Posterior vena cava (tissue), 2 donors: ENCODE results near the gene FGA. TPM values are rescaled to one million over a fixed set of nuclear protein-coding genes. Genes with fewer than 3 reads are reported as not detected.
"Not testable (repeated sequence)": the region's sequence is repeated elsewhere in the genome, so short reads cannot be mapped to it uniquely, and the experiment has no call there.

Source experiments
- DNase-seq: peaks from one replicate; pipeline ENCODE4 v3.0.0-alpha.2; 2020; ENCODE audit warnings: low spot score
- intact Hi-C, 2 donors: fragments of 100-400 bp; cut with DNase I; formaldehyde crosslinking; loops; one replicate each; pipeline versions ENCODE4 v1.14.1 to v1.14.2; 2022 to 2023
- total RNA-seq, 2 donors: library from RNA; stranded (reverse); fragmentation: NEBNext Ultra II Directional; extraction: Animal tissue kit (Norgen Biotek cat#: 25700); gene quantifications; one replicate each; pipeline ENCODE4 v1.2.1, GENCODE V29; 2021
- donor health status: DM: yes; HTN: yes; CAD: no.
- donor health status: DM: yes; HTN: yes; CAD: no.

Gene FGA
- total RNA-seq, 2 donors from 2014 or later, result 1.6 TPM; not detected in 1

GRCh38 chr4:154610582-154610981 is 20.0 kb upstream of the FGA start:
- intact Hi-C loops, result no loop called here
- no peak for DNase-seq

DNA sequence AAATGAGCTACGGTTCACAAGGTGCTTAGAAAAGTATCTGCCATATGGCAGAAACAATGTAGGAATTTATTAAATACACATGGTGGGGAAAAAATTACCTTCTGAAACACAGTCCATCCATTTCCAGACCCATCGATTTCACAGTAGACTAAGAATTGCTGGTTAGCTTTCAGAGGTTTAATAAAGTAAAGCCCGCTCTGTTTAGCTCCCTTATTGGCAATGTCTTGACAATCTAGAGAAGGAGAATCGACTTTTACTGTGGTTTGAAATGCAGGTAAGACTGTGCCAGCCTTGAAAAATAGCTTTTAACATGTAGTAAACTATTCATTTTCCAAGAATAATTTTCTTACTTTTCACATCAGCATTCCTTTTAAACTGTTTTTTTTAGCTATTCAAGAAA is 19.0 kb upstream of the FGA start:
- no peak for DNase-seq
- intact Hi-C loops, result no loop called here

GRCh38 chr4:154608361-154609252 is 18.1 kb upstream of the FGA start:
- DNase-seq, result no peak
- intact Hi-C loops, result no loop called here

- intact Hi-C loops, result no loop called here
- no peak for DNase-seq
Observed at GRCh38 chr4:154606728-154607723, 16.5 kb upstream of the FGA start.

DNA sequence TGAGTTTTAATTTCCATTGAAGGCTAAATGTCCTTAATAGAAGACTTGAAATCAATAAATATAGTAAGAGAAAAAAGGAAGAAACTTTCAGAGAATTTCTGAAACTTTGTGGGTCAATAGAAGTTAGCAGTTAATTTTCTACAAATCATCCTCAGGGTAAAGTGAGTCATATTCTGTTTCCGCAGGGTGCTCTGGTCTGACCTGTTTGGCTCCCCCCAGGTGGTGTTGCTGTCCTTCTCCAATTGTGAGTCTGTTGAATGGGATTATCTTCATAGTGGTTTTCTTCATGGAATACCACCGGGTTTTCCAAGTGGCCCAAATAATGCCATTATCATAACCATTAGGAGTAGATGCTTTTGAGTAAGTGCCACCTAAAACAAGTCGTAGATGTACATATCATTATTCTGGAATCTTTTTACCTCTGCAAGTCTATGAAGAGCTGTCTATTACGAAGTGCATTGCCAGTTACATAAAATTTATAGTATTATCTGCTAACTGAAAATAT is 14.2 kb upstream of the FGA start:
- DNase-seq, result no peak
- intact Hi-C loops, result no loop called here

DNA sequence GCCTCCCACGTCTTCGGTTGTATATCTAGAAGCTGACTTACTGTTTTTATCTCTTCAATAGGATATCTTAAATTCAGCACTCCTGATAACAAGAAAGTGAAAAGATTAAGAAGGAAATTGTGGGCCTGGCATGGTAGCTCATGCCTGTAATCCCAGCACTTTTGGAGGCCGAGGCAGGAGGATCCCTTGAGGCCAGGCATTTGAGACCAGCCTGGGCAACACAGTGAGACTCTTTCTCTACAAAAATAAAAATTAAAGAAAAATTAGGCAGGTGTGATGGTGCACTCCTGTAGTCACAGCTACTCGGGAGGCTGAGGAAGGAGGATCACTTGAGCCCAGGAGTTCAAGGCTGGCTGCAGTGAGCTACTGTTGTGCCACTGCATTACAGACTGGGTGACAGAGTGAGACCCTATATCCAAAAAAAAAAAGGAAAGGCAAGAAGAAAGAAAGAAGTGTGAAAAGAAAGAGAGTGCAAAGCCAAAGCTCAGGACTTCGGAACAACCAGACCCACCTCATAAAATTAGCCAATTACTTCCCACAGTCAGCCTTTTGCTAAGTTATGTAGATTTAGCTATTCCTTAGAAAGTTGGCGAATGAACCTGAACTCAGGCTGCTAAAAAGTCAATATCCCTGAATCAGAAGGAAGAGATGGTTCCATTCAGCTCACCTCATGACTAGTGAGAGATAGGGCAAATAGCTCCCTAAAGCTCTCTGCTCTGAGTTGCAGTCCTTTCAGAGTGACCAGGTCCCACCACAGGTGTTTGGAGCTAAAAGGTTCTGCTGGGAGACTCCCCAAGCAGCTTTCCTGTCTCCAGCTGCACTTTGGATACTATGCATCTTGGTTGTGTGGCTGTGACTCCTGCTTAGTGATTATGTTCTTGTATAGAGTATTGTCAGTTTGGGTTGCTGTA is 12.7 kb upstream of the FGA start:
- DNase-seq, result no peak
- intact Hi-C loops, result no loop called here

GRCh38 chr4:154602404-154603020 is 12.0 kb upstream of the FGA start:
- intact Hi-C loops, result no loop called here
- DNase-seq, result no peak

DNA sequence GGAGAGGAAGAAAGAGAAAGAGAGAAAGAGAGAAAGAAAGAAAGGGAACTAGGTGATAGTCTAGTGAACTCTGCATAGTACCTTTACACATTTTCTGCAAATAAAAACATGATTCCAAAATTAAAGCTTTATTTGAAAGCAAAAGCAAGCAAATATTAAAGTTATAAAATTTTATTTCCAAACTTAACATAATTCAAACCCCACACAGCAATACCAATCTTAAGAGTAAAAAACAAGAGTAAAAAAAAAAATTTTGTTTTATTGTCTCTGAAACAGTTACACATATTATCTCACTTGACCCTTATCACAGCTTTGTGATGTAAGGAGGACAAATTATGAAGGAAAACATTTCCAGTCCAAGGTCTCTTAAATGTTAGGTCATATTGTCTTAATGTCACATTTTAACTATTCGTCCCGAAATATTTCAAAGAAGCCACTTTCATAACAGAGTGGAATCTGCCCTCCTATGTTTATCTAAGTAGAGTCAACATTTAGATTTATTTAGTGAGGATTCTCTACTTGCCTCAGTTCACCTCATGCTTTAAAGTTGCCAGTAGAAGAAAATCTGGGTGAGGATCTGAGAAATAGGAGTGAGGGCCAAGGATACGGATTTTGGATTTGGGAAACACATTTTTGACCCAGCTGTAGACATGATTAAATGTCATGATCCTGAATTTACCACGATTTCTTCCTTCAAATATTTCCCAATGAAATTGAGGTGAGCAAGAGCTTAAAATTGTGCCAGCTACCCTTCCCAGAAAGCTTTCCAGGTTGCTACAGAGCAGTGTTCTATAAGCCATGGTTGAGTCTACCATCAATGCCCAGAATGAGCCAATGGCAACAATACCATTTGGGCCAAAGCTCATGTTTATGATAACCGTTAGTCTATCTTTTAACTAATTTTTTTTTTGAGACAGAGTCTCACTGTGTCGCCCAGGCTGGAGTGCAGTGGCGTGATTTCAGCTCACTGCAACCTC is 7.5 kb upstream of the FGA start:
- DNase-seq, result no peak
- intact Hi-C loops, result no loop called here

DNA sequence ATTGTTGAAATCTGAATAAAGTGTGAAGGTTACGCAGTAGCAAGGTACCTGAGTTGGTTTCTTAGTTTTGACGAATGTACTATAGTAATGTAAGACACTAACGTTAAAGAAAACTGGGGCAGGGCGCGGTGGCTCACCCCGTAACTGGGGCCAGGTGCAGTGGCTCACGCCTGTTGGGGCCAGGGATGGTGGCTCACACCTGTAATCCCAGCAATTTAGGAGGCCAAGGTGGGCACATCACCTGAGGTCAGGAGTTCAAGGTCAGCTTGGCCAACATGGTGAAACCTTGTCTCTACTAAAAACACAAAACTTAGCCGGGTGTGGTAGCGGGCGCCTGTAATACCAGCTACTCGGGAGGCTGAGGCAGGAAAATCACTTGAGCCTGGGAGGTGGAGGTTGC is 6.7 kb upstream of the FGA start:
- DNase-seq, intact Hi-C loops: not testable (repeated sequence)

DNA sequence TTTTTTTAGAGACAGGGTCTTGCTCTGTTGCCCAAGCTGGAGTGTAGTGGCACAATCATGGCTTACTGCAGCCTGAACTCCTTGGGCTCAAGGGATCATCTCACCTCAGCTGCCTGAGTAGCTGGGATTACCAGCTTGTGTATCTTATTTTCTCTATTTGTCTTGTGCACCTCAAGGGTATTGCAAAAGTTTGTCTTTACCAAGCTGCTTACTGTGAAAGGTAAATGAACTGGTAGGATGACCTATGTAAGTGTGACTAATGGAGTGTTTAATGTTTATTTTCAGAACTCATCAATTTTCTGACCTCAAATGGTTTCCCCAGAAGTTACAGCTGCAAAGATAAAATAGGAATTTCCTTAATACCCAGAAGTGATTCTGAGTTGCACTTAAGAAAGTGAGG is 5.3 kb upstream of the FGA start:
- DNase-seq, result no peak
- intact Hi-C loops, result no loop called here

DNA sequence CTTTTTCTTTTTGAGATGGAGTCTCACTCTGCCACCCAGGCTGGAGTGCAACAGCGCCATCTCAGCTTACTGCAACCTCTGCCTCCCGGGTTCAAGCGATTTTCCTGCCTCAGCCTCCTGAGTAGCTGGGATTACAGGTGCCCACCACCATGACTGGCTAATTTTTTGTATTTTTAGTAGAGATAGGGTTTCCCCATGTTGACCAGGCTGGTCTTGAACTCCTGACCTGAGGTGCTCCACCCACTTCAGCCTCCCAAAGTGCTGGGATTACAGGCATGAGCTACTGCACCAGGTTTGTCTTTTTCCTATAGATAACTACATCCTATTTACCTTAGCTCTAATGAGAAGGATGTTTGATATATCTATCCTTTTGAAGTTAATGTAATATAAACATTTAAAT is 3.8 kb upstream of the FGA start:
- DNase-seq, intact Hi-C loops: not testable (repeated sequence)

GRCh38 chr4:154593868-154594267 is 3.3 kb upstream of the FGA start:
- no peak for DNase-seq
- intact Hi-C loops, result no loop called here

DNA sequence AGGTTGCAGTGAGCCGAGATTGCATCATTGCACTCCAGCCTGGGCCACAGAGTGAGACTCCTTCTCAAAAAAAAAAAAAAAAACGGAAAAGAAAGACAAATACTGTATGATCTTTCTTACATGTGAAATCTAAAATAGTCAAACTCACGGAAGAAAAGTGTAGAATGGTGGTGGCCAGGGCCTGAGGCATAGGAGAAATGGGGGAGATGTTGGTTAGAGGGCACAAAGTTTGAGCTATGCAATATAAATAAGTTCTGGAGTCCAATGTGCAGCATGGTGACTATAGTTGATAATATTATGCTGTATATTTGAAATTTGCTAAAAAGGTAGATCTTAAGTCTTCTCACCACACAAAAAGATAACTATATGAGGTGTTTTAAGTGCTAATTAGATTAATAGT is 1.3 kb upstream of the FGA start:
- DNase-seq, result no peak
- intact Hi-C loops, result no loop called here

- intact Hi-C loops, result no loop called here
- DNase-seq, result no peak
Observed at GRCh38 chr4:154589296-154590197, 995 bp downstream of the FGA start.

- no peak for DNase-seq
- intact Hi-C loops, result no loop called here
Observed at GRCh38 chr4:154588198-154588597, 2.3 kb downstream of the FGA start.

GRCh38 chr4:154586296-154587033 is 4.1 kb downstream of the FGA start:
- intact Hi-C loops, result no loop called here
- DNase-seq, result no peak
